SK-MEL-5 (cell line): ENCODE measurements around the gene PPP2R3A. TPM values are rescaled to one million over a fixed set of nuclear protein-coding genes. Genes with fewer than 3 reads are reported as not detected.
A peak's percentile ranks its signal among the peaks of the same experiment; 100 is the strongest.
"Not testable (repeated sequence)": the region's sequence is repeated elsewhere in the genome, so short reads cannot be mapped to it uniquely, and the experiment has no call there.

Experiments
- DNase-seq: peaks from one replicate; pipeline ENCODE4 v3.0.0-alpha.2; 2016; ENCODE audit warnings: low read depth, low spot score
- in situ Hi-C: cut with HindIII; loops from 2 replicates; pipeline ENCODE4 v1.10.0; 2016; ENCODE audit warnings: low sequenced_read_pairs, high pct_unique_total_duplicates, low pct_unique_long_range_greater_than_20kb
- total RNA-seq: library from RNA; depleted of rRNA; stranded (reverse); fragments of >200 nt; shearing (Covaris generic); gene quantifications from 2 replicates; pipeline ENCODE4 v1.2.3, GENCODE V29; 2014

The PPP2R3A gene
- total RNA-seq, 1 experiment from 2014 or later = 9.7 TPM

- no peak for DNase-seq
- in situ Hi-C loops = no loop called here
These were observed 103.2 kb downstream of the PPP2R3A start for GRCh38 chr3:136068708-136069107.

DNA sequence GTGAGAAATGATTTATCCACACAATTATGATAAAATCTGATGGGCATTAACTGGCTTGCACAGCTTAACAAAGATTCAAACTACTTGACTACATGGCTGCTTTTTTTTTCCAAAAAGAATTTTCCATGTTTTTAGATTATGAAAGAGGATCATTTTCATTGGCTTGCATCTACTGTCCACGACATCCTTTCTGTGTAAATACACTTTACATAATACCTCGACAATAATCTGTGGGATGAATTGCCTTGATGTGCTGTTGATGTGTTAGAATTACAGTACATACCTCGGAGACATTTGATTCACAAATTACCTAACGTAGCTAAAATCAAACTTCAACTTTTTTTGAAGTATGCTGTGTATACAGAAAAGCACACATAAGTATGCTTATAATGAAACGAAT is 104.4 kb downstream of the PPP2R3A start:
- in situ Hi-C loops = no loop called here

DNA sequence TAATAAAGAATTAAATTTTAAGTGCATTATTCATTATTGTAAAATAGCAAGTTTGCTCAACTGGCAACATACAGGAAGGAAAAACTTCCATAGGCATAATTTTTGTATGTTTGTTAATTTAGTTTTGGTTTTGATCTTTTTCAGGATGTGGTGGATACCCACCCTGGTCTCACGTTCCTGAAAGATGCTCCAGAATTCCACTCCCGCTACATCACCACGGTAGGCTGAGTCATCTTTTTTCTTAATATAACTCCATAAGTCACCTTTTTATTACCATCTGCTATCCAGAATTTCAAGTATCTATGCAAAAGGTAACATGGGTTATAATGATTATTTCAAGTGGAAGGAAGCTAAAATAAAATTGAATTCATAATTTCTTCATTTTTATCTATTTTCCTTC is 104.8 kb downstream of the PPP2R3A start:
- no peak for DNase-seq
- in situ Hi-C loops = no loop called here

More for the DNA sequence above, 104.4 kb downstream of the PPP2R3A start:
- DNase-seq = no peak

DNA sequence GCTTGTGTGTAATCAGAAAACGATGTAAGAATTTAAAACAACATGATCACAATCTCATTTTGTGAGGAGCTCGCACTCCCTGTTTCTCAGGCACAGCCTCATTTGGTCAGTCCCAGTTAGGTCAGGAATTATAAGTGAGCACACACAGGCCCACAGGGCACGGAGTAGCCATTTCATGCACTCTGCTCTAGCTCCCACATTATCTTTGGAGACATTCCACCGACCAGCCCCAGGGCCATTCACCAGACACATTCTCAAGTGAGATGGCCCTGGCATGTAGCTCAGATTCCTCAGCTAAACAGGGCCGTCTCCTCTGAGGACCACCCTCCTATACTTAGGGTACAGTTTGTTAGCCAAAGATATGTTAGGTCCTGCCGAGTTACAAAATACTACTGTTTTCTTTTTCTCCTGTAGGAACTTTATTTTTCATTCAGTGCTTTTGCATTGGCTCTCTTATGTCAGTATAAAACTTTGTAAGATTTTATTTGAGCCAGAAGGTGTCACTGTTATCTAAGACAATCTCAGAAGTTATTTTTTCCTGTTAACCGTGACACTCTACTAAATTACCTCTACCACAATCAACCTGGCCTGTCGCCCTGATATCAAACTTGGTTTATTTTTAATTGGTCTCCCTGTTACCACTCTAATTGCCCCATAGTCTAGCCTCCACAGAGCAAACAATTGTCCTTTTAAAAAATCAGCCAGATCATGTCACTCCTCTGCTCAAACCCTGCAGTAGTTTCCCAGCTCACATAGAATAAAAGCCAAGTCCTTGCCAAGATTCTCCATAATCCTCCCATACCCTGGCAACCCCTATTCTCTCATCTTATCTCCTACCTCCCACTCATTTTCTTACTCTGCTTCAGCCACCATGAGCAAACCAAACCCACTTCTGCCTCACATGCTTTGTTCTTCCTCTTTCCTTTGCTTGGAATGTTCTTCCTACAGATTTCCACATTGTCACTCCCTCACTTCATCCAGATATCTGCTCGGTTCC is 105.7 kb downstream of the PPP2R3A start:
- in situ Hi-C loops = no loop called here

DNA sequence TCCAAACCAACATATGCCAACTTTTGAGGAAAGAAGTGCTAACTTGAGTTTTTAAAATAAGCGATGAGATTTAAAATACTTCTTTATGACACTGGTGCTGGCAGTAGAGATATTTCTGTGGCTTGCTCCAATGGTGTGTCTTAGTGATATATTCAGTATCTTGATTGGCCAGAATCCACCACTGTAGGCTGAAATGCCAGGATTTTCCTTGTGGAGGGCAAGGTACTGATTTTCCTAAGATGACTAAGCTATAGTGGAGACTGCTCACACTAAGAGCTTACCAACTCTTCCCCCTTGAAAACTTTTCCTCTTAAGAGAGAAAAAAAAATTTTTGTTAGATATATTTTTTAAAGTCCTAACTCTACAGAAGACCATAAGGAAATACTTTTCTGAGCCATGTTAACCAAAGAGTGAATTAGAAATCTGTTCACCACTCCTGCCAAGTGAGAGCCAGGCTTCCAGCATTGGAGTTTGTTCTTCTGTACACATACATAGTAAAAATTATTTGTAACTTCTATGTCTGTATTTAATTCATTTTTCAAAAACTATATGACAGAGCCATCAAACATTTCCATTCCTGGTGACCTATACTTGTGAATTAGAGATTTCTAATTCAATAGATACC is 109.1 kb downstream of the PPP2R3A start:
- no peak for DNase-seq
- in situ Hi-C loops = no loop called here

More for the DNA sequence above, 105.7 kb downstream of the PPP2R3A start:
- peak; percentile 45 for DNase-seq

DNA sequence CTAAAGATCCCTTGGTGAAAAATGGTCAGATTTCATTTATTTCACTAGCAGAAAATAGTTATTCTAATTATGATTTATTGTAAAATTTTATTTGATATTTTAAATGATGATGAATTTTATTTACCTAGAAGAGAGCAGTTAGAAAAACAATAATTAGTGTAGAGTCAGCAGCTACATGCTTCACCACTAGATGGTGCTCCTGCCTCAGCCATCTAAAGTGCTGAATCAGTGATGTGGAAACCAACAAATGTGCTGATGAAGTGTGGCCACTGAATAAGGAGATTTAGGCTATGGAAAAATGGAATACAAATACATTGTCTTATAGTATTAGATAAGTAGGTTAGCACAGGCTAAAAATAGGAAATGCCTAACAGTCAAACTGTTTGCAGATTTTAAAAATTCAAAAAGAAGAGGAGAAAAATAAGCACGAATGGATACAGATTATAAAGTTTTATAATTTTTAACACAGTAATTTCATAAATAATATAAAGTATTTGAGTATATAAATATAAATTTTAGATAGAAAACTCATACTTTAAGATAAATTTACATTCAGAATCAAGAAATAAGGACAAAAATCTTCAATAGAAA is 109.8 kb downstream of the PPP2R3A start:
- in situ Hi-C loops = no loop called here
- peak; percentile 77 for DNase-seq

DNA sequence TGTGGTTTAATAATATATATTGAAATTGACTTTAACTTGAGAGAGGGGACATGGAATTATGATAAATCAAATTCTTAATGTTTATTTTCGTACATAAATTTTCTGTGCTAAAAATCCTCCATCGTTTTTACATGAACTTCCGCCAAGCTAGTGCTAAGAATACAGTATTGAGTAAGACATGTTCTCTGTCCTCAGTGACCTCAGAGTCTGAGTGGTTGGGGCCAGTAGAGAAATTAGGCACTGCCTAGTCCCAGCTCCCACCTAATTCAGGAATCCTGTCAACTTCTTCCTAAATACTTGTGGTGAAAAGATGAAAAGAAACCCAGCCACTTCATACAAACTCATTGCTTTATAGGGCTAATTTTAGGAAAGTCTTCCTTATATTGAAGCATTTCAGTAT is 110.3 kb downstream of the PPP2R3A start:
- in situ Hi-C loops = no loop called here
- DNase-seq = no peak

DNA sequence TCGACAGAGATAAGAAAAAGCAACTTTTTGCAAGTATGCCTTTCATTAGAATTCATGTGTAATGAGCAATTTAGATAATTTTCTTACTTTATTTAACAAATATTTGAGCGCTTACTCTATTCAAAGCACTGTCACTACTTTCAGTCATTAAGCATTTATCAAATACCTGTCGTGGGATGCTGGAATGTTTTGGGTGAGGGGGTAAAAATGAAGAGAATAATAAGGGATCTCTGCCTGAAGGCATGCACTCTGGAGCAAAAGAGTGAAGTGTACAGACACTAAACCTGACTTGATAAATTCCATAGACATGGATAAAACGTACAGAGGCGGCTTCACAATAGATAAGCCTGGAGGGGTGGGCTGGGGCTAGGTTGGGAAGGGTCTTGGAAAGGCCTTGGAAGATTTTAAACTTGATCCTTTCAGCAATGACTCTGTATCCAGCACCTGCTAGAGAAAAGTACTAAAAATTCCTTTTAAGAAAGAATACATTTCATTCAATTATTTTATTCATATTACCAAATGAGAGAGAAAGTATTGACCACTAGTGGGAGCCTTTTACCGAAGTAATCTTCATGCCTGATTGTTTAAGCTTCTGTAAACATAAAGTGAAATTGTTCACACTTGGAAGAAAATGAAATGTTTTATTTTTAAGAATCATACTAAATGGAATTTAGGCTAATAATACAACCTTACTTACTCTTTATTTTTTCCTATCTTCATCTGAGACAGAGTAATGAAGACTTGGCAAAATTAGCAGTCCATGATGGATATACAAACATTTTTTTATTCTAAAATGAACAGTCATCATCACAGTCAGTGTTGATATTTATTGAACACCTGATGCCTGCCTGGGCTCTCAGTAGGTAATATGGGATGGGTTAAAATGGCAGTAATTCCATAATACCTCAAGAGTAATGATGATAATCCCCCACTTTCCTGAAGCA is 113.2 kb downstream of the PPP2R3A start:
- in situ Hi-C loops = no loop called here
- peak; percentile 50 for DNase-seq

DNA sequence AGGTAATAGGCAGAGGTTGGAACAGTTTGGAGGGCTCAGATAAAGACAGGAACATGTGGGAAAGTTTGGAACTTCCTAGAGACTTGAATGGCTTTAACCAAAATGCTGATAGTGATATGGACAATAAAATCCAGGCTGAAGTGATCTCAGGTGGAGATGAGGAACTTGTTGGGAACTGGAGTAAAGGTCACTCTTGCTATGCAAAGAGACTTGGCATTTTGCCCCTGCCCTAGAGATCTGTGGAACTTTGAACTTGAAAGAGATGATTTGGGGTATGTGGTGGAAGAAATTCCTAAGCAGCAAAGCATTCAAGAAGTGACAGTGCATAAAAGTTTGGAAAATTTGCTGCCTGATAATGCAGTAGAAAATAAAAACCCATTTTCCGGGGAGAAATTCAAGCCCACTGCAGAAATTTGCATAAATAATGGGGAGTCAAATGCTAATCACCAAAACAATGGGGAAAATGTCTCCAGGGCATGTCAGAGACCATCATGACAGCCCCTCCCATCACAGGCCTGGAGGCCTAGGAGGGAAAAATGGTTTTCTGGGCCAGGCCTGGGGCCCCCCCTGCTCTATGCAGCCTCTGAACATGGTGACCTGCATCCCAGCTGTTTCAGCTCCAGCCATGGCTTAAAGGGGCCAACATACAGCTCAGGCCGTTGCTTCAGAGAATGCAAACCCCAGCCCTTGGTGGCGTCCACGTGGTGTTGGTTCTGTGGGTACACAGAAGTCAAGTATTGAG is 118.3 kb downstream of the PPP2R3A start:
- in situ Hi-C loops, DNase-seq: not testable (repeated sequence)

DNA sequence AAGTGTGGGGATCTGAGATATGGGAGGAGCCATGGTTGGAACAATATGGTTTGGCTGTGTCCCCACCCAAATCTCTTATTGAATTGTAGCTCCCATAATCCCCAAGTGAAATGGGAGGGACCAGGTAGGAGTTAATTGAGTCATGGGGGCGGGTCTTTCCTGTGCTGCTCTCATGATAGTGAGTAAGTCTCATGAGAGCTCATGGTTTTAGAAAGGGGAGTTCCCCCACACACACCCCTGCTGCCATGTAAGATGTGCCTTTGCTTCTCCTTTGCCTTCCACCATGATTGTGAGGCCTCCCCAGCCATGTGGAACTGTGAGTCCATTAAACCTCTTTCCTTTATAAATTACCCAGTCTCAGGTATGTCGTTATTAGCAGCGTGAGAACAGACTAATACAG is 119.5 kb downstream of the PPP2R3A start:
- DNase-seq, in situ Hi-C loops: not testable (repeated sequence)

DNA sequence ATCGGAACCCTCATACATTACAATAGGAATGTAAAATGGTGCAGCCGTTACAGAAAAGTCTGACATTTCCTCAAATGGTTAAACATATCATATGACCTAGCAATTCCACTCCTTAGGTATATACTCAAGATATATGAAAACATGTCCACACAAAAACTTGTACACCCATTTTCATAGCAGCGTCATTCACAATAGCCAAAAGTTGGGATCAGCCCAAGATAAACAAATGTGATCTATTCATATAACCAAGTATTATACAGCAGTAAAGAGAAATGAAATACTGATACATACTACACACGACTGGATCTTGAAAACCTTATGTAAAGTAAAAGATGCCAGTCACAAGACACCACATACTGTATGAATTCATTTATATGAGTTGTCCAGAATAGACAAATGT is 128.2 kb downstream of the PPP2R3A start:
- in situ Hi-C loops = no loop called here

DNA sequence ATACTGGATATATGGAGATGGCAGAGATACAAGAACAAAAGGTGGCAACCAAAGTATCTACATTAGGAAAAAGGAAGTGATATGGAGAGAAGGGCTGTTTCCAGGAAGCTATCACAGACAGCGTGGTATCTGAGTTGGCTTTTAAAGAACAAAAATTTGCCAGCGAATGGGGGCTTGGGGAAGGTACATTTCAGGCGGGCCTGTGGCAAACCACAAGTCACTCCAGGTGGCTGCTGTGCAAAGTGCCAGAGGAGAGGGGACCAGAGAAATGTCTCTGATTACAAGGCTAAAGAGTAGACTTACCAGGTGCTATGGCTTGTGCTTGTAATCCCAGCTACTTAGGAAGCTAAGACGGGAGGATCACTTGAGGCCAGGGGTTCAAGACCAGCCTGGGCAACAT is 139.5 kb downstream of the PPP2R3A start:
- no peak for DNase-seq
- in situ Hi-C loops = no loop called here

More for the DNA sequence above, 128.2 kb downstream of the PPP2R3A start:
- no peak for DNase-seq

GRCh38 chr3:136106101-136106500 is 140.6 kb downstream of the PPP2R3A start:
- in situ Hi-C loops = no loop called here
- DNase-seq = no peak

- in situ Hi-C loops = no loop called here
- no peak for DNase-seq
These were observed 144.0 kb downstream of the PPP2R3A start for GRCh38 chr3:136109499-136109898.

DNA sequence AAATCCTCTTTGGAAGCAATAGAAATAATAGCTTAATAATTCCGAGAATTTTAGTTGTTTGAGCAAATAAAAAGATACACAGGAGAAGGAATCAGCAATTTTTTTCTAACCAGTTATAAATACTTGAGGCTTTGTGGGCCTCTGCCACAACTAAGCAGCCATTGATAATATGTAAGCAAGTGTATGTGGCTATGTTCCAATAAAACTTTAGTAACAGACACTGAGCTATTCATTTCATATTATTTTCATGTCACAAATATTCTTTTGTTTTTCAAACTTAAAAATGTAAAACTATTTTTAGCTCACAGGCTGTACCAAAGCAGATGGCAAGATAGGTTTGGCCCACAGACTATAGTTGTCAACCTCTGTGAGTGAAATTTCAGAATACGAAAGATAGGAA is 145.0 kb downstream of the PPP2R3A start:
- peak; percentile 77 for DNase-seq
- in situ Hi-C loops = no loop called here

- DNase-seq = no peak
- in situ Hi-C loops = no loop called here
These were observed 148.9 kb downstream of the PPP2R3A start for GRCh38 chr3:136114421-136114820.

DNA sequence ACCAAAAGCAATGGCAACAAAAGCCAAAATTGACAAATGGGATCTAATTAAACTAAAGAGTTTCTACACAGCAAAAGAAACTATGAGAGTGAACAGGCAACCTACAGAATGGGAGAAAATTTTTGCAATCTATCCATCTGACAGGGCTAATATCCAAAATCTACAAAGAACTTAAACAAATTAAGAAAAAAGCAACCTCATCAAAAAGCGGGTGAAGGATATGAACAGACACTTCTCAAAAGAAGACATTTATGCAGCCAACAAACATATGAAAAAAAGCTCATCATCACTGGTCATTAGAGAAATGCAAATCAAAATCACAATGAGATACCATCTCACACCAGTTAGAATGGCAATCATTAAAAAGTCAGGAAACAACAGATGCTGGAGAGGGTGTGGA is 153.8 kb downstream of the PPP2R3A start:
- in situ Hi-C loops, DNase-seq: not testable (repeated sequence)
